T-helper 2 cell treated with Interferon-gamma antibody and Interleukin-4, amounts not matched to agents 100 ng/mL and 5 ng/mL, for 36 hours (primary cell): Measurements from ENCODE around the gene NCAPD3. TPM values are rescaled to one million over a fixed set of nuclear protein-coding genes. Genes with fewer than 3 reads are reported as not detected.
"Not testable (repeated sequence)": the region's sequence is repeated elsewhere in the genome, so short reads cannot be mapped to it uniquely, and the experiment has no call there.

Experiments
- intact Hi-C: fragments of 100-400 bp; cut with micrococcal nuclease; formaldehyde crosslinking; loops from one replicate; pipeline ENCODE4 v1.15.1; 2023
- total RNA-seq: library from RNA; stranded (reverse); gene quantifications from 2 replicates; pipeline ENCODE4 v1.2.3, GENCODE V29; 2022

Gene NCAPD3
- total RNA-seq, 1 donor from 2014 or later: 104 TPM

DNA sequence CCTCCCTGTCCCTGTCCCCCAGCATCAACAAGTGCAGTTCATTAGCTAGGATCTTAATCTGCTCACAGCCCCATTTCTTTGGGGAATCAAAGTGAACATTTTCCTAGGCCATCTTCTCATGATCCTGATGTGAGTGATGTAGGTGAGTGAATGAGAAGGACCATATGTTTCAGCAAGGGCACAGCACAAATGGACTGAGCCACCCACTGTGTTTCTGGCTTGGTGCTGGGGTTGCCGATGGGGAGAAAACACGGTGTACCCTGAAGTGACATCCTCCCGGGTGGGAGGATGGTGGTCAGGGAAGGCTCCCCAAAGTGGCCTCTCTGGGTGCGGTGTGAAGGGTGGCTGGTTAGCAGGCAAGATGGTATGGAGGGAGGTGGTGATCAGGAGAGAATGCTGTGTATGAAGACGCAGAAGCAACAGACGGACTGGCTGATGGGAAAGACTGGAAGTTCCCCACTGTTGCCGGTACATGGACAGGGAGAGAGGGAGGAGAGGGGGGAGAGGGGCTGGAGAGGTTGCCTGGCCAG lies 82.7 kb downstream of the NCAPD3 start:
- intact Hi-C loops: no loop called here

DNA sequence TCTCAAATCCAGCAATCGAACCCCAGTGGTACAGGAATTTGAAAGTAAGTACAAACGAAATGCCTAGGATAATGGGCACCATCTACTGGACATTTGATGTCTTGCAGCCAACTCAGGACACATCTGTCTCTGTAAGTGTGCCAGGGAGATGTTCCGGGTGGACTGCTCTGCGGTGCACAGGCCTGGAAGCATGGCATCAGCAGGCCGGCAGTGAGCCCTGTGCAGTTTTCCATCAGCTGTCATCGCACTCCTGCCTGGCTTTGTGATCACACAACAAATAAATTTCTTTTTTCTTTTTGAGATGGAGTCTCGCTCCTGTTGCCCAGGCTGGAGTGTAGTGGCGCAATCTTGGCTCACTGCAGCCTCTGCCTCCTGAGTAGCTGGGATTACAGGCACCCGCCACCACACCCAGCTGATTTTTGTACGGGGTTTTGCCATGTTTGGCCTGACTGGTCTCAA lies 83.9 kb downstream of the NCAPD3 start:
- intact Hi-C loops: loop anchor here (1.0 kb wide), 2 partner anchors 90 to 213 kb away; no protein-coding TSS in a partner anchor

DNA sequence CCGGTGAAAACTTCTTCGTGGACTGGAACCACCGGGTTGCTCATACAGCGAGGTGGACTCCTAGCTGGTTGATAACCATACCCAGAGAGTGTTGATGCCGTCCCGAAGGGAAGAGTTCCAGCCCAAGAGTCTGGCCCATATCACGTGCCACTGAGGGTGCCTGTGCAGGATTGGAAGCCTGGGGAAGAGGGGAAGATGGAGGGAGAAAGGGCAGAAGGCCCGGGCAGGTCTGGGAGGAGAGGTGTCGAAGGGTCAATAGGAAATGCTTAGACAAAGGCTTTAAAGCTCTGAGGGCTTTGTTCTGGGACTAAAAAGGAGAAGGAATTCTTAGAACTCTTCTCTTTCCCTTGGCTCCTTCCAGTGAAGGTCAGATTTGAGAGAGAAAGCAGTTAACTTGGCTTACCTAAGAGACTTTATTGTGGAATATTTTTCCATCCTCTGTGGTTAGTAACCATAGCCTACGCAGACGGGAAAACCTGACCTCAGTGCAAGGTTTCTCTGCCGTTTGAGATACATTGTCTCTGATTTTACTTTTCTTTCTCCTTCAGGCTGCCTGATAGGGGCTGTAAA lies 84.4 kb downstream of the NCAPD3 start:
- intact Hi-C loops: loop anchor here (1.0 kb wide), 2 partner anchors 89 to 212 kb away; no protein-coding TSS in a partner anchor

DNA sequence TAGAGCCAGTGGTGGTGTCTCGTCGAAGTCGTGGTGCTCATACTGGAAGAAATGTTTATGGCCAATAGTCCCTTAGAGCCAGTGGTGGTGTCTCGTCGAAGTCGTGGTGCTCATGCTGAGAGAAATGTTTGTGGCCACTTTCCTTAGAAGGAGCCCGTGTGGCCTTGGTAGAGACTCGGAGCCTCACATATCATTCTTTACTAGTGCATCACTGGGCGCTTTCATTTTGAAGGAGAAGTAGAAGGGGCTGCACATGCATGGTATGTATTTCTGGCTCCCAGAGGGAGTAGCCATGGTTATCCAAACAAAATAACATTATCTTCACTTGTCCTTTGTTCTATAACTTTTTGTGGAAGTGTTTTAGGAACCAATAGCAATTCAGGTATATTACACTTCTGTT lies 85.4 kb downstream of the NCAPD3 start:
- intact Hi-C loops: no loop called here

DNA sequence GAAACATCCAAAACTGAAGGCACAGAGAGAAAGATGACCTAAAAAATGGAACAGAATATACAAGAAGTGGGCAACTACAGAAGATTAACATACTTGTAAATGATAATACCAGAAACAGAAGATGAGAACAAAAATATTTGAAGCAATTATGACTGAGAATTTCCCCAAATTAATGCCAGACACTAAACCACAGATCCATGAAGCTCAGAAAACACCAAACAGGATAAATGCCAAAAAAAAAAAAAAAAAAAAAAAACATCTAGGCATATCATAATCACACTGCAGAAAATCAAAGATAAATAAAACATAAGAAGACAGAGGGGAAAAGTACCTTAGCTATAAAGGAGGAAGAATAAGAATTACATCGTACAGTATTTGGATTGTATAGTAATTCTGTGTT lies 89.6 kb downstream of the NCAPD3 start:
- intact Hi-C loops: no loop called here

DNA sequence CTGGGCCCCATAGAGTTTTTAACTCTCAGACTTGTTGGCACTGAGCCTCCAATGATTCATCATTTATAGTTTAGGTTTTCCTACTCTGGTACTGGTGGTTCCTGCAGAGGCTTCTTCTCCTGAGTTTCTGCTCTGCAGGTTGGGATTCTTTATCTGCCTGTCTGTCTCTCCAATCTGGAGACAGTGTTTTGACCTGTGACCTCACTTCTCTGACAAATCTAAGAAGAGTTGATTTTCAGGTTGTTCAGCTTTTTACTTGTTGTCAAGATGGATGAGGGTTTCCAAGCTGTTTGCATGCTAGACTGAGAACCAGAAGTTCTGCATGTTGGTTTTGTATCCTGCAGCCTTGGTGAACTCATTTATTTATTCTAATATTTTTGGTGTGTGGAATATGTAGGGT lies 91.0 kb downstream of the NCAPD3 start:
- intact Hi-C loops: no loop called here

DNA sequence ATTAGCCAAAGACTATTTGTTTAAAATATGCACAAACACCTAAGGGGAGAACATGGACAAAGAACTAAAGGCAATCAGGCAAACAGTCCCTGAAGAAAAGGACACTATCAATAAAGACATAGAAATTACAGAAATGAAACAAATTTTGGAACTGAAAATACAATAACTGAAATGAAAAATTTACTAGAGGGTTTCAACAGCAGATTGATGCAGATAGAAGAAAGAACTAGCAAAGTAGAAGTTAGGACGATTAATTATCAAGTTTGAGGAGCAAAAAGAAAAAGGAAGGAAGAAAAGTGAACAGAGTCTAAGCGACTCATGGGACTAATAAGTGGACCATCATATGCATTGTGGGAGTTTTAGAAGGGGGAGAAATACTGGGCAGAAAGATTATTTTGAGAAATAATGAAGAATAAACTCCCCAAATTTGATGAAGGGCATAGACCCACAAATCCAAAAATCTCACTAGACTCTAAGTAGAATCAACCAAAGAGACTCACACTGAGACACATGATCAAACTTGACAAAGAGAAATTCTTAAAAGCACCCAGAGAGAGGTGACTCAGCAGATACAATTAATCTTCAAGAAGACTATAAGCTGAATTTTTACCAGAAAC lies 92.0 kb downstream of the NCAPD3 start:
- intact Hi-C loops: no loop called here

DNA sequence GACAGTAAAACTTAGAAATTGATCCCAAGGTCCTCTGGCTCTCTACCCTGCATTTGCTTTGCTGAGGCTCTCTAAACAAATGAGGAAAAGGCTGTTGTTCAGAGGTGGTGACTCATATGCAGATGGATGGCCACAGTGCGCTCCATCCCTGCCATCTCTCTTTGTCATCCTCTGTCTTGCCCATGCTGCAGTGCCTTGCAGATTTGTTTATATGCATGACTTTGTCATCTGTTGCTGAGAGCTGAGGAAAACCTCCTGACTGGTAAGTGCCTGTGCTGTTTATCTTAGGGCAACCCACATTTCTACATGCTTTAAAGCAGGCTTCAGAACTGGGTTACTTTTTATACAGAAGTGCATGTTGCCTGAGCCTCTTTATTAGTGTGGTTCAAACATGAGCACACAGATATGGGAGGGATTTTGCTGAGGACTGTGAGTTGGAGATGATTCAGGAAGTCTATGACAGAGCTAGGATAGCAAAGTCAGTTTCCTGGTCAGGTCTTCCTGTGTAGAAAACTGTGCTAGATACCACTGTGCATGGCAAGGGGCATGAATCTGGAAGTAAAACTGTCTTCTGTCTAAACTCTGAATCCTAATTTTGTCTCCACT lies 97.4 kb downstream of the NCAPD3 start:
- intact Hi-C loops: no loop called here

DNA sequence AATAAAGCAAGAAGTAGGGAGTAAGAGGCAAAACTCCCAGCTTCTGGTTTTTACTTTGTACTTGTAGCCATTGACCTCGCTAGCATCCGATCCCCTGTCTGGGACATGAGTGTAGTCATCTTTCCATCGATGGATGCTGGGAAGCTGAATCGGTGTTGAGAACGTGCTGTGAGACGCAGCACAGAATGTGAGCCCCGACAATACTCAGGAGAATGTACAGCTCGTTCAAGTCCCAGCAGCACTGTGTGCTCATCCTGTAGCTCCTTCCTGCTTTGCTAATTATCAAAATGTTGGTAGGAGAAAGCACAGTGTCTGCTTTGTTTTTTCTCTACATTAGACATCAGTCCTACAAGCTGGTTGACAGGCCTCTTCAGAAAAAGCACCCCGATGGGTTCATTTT lies 98.3 kb downstream of the NCAPD3 start:
- intact Hi-C loops: no loop called here

DNA sequence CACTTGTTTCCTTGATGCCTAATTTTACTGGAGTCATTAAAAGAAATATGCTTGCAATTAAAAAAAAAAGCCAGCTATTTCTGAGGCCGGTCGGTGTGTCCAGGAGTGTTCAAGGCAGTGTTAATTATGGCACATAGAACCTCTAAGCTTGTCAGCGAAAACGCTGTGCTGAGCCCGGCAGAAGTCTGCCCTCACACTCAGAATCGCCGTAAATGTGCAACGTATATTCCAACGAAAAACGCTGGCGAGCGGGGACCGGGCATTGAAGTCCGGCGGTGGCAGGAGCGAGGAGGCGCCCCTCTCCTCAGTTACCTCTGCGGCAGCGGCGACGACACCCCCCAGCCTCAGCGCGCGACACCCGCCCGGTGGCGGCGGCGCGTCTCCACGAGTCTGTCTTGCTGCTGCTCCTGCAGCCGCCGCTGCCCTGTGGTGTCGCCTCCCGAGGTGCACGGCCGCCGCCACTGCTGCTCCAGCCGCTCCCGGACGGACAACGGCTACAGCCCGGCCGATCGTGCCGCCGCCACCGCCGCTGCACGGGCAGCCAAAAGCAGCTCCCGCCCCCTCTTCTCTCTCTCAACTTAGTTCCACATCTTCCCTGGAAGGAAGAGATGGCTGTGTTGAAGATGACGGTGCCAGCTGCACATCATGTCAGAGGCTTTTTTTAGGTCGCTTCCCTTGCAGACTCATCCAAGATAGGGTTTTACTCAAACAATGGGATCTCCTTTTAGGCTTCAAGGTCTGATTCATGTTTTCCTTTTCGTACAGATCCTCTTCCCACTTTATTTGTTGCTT lies 98.9 kb downstream of the NCAPD3 start:
- intact Hi-C loops: no loop called here

DNA sequence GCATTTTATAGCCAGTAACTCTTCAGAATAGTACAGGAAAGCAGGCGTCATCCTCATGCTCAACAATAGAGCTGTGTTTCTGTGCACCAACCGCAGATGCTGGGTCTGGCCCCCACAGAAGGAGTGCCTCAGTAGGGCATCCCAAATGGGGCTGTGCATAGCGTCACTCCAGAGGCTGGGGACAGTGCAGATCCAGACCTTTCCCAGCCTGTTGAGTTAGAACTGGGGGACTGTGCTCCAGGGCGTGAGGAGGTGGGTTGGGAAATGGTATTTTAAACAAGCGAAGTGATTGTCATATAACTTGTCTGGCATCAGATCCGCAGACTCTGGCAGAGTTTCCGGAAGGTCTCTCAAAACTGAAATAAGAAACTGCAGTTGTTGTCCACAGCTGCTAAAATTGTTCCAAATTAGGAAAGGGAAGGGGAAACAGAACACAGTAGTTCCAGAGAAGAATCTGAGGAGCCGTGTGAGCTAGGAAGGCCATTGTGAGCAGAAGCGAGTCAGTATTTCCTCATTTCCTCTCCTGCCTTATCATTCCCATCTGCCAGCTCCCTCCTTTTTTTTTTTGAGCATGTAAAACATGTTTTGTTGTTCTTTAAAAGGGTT lies 102.7 kb downstream of the NCAPD3 start:
- intact Hi-C loops: no loop called here

DNA sequence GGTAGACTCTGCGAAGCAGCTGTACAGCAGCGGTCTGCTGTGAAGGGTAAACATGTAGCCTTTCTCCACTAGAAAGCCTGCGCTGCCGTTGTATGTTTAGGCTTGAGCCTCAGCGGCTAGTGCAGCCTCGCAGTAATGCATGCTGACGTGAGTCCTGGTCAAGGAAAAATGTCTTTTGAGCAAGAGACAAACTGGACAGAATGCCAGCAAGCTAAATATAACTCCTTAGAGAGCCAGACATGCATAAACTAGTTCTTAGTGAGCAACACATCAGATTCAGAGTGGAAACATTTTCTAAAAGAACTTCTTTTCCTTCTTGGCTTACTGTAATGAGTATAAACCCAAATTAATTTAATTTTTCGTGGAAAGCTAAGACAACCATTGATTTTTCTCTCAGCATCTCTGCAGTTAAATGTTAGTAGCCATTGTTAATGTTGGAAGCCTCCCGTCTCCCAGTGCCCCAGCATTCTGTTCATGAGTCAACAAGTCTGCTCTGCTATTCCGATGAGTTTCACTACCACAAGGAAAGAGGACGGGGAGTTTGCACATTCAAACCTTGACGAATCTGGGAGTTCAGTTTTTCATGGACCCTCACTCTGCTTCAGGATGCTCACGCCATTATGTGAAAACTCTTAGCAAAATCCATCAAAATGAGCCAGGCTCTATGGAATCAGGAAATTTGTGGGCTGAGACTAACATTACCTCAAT lies 103.5 kb downstream of the NCAPD3 start:
- intact Hi-C loops: no loop called here

DNA sequence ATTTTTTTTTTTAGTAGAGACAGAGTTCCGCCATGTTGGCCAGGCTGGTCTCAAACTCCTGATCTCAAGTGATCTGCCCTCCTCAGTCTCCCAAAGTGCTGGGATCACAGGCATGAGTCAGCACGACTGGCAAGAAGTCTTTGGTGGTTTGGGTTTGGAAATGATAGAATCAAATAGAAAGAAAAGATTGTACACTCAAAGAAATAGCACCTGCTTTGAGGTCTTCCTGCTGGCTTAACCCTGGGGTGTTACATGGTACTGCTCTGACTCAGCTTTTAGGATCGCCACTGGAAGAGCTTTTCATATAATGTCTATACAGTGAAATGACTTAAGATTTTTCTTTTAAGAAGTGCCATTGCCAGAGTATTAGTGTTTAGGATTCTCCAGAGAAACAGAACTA lies 104.7 kb downstream of the NCAPD3 start:
- intact Hi-C loops: no loop called here

DNA sequence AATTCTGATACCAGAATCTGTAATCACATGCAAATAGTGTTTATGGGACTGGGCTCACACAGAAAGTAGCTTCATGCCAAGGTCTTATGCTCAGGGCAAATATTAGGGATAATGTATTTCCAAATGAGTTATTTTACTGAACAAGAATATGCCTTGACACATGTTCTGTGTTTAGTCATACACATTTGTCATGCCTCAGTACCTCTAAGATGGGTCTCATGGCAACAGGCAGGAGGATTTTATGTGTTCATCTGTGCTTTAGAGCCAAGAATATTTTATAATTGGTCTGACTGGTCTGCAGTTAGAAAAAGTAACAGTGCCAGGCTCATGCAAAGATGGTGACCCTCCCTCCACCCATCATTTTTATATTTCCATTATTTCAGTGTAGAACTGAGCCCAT lies 105.8 kb downstream of the NCAPD3 start:
- intact Hi-C loops: no loop called here

DNA sequence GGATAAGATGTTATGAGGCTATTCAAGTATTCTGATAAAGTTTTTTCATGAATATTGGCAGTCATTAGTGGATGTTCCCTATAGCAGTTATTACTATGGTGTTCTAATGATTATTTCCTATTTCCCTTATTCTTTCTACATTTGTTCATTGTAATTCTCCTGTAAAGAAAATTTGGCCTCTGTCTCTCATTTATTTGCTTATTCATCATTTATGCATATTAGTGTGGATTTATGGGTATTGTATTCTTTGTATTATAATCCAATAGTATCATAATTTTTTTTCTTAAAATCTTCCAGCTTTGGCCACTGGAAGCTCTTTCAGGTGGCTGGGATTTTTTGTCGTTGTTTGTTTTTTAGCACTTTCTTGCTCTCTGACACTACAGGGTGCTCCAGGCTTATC lies 107.6 kb downstream of the NCAPD3 start:
- intact Hi-C loops: no loop called here

DNA sequence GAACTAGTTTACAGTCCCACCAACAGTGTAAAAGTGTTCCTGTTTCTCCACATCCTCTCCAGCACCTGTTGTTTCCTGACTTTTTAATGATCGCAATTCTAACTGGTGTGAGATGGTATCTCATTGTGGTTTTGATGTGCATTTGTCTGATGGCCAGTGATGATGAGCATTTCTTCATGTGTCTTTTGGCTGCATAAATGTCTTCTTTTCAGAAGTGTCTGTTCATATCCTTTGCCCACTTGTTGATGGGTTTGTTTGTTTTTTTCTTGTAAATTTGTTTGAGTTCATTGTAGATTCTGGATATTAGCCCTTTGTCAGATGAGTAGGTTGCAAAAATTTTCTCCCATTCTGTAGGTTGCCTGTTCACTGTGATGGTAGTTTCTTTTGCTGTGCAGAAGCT lies 110.0 kb downstream of the NCAPD3 start:
- intact Hi-C loops: not testable (repeated sequence)

DNA sequence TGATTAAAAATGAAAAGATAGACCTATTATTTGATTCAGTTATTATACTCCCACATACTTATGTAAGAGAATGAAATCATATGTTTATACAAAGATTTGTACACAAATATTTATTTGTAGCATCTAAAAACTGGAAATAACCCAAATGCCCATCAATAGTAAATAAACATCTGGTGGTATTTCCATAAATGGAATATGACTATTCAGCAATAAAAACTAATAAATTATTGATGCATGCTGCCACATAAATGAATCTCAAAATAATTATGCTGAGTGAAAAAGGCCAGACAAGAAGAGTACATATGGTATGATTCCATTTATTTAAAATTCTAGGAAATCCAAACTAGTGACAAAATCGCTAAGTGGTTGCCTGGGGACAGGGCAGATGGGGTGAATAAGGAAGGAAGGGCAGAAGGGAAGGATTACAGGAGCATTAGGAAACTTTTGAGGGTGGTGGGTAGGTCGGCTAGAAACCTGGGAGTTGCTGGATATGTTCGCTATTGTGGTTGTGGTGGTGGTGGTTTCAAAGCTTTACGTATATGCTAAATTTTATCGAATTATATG lies 113.4 kb downstream of the NCAPD3 start:
- intact Hi-C loops: no loop called here
